GM12873 (cell line): Measurements from ENCODE around the gene STK11IP.

Experiments used
- CTCF ChIP-seq: IDR thresholded peaks from 2 replicates; pipeline ENCODE4 v1.5.1; 2012; ENCODE audit warnings: low read depth, mild to moderate bottlenecking, moderate library complexity, low read length, control low read depth; ENCODE audit not compliant: insufficient read depth; ENCODE audit errors: missing control alignments

Gene STK11IP

GRCh38 chr2:219615894-219616293, 18.2 kb downstream of the STK11IP start:
- no peak for TF ChIP-seq CTCF

GRCh38 chr2:219616550-219616949, 18.9 kb downstream of the STK11IP start:
- no peak for TF ChIP-seq CTCF

- no peak for TF ChIP-seq CTCF
Measured at GRCh38 chr2:219618733-219619122, 21.1 kb downstream of the STK11IP start.

GRCh38 chr2:219619235-219619634, 21.6 kb downstream of the STK11IP start:
- TF ChIP-seq CTCF, result no peak

GRCh38 chr2:219620546-219620945, 22.9 kb downstream of the STK11IP start:
- TF ChIP-seq CTCF, result no peak

GRCh38 chr2:219621935-219622334, 24.3 kb downstream of the STK11IP start:
- no peak for TF ChIP-seq CTCF

GRCh38 chr2:219622472-219622871, 24.8 kb downstream of the STK11IP start:
- no peak for TF ChIP-seq CTCF
